ENCODE results near the gene ISCA1.

The ISCA1 gene

GRCh38 chr9:86326536-86326935 is 44.2 kb upstream of the ISCA1 start:
- Histone ChIP-seq H3K27ac (replicated peaks; ENCODE audit: low read length) (no peak overlapping the region), H3K4me1 (ENCODE audit: control insufficient read depth in 2 of 2, insufficient read depth in 1 of 2, low read depth in 1 of 2, low read length in 2 of 2) (peaks cover 0 to 3% of the 10 kb centered on the region in 2 donors), H2AFZ (ENCODE audit: low read length) (no peak overlapping the region), H2BK120ac (ENCODE audit: low read depth, low read length) (no peak overlapping the region), H3K18ac (ENCODE audit: low read length) (no peak overlapping the region), H4K91ac (ENCODE audit: low read depth, low read length, poor library complexity) (no peak overlapping the region), H3K4me2 (ENCODE audit: insufficient read depth, low read length, poor library complexity, severe bottlenecking) (no peak overlapping the region), H3K14ac (ENCODE audit: low read length) (no peak overlapping the region), H3K4ac (ENCODE audit: low read length) (no peak overlapping the region), H3K27me3 (ENCODE audit: control insufficient read depth in 3 of 3, insufficient read depth in 3 of 3, low read depth in 1 of 3, low read length in 3 of 3) (no peaks in the 10 kb centered on the region), H3K9me3 (replicated peaks in 1 of 2; ENCODE audit: control insufficient read depth in 2 of 2, insufficient read depth in 1 of 2, low read depth in 1 of 2, low read length in 2 of 2) (no peaks in the 10 kb centered on the region), H2BK5ac (ENCODE audit: low read length) (no peak overlapping the region), H3K9ac (ENCODE audit: low read depth, low read length, poor library complexity) (no peak overlapping the region), H3K4me3 (ENCODE audit: low read length in 2 of 2) (no peak overlapping the region), H4K8ac (ENCODE audit: low read depth, low read length) (no peak overlapping the region), H3K23ac (ENCODE audit: low read depth, low read length, poor library complexity) (no peak overlapping the region), H2BK15ac (ENCODE audit: low read length) (no peak overlapping the region), H3K36me3 (replicated peaks in 1 of 2; ENCODE audit: control insufficient read depth in 2 of 2, insufficient read depth in 2 of 2, low read length in 2 of 2) (peaks cover 14 to 86% of the 10 kb centered on the region in 2 donors), H2BK12ac (ENCODE audit: low read length) (no peak overlapping the region), H3K79me1 (ENCODE audit: low read depth, low read length) (no peaks in the 10 kb centered on the region), H2AK5ac (ENCODE audit: low read depth, low read length) (no peak overlapping the region)
- WGBS, 2 donors (ENCODE audit: extremely low coverage in 2 of 2, insufficient read length in 2 of 2, insufficient replicate concordance in 1 of 2), result no CpG with 5 or more reads among the region's 3 CpGs
- no peak for DNase-seq (ENCODE audit: low spot score)

- Histone ChIP-seq H2AFZ (ENCODE audit: low read length) (no peak overlapping the region), H3K4me3 (ENCODE audit: low read length in 2 of 2) (no peak overlapping the region), H2AK5ac (ENCODE audit: low read depth, low read length) (no peak overlapping the region), H3K9me3 (replicated peaks in 1 of 2; ENCODE audit: control insufficient read depth in 2 of 2, insufficient read depth in 1 of 2, low read depth in 1 of 2, low read length in 2 of 2) (no peaks in the 10 kb centered on the region), H3K27me3 (ENCODE audit: control insufficient read depth in 3 of 3, insufficient read depth in 3 of 3, low read depth in 1 of 3, low read length in 3 of 3) (no peaks in the 10 kb centered on the region), H3K23ac (ENCODE audit: low read depth, low read length, poor library complexity) (no peak overlapping the region), H4K8ac (ENCODE audit: low read depth, low read length) (no peak overlapping the region), H4K91ac (ENCODE audit: low read depth, low read length, poor library complexity) (no peak overlapping the region), H3K14ac (ENCODE audit: low read length) (no peak overlapping the region), H3K9ac (ENCODE audit: low read depth, low read length, poor library complexity) (no peak overlapping the region), H3K36me3 (replicated peaks in 1 of 2; ENCODE audit: control insufficient read depth in 2 of 2, insufficient read depth in 2 of 2, low read length in 2 of 2) (peaks cover 16 to 95% of the 10 kb centered on the region in 2 donors), H3K4ac (ENCODE audit: low read length) (no peak overlapping the region), H2BK15ac (ENCODE audit: low read length) (no peak overlapping the region), H3K4me2 (ENCODE audit: insufficient read depth, low read length, poor library complexity, severe bottlenecking) (no peak overlapping the region), H3K27ac (replicated peaks; ENCODE audit: low read length) (no peak overlapping the region), H3K4me1 (ENCODE audit: control insufficient read depth in 2 of 2, insufficient read depth in 1 of 2, low read depth in 1 of 2, low read length in 2 of 2) (peaks cover 0 to 3% of the 10 kb centered on the region in 2 donors), H2BK120ac (ENCODE audit: low read depth, low read length) (no peak overlapping the region), H2BK12ac (ENCODE audit: low read length) (no peak overlapping the region), H3K79me1 (ENCODE audit: low read depth, low read length) (no peaks in the 10 kb centered on the region), H2BK5ac (ENCODE audit: low read length) (no peak overlapping the region), H3K18ac (ENCODE audit: low read length) (no peak overlapping the region)
- no CpG with 5 or more reads among the region's 1 CpG for WGBS, 2 donors (ENCODE audit: extremely low coverage in 2 of 2, insufficient read length in 2 of 2, insufficient replicate concordance in 1 of 2)
- no peak for DNase-seq (ENCODE audit: low spot score)
Observed at GRCh38 chr9:86324901-86325300, 42.6 kb upstream of the ISCA1 start.

- no CpG with 5 or more reads among the region's 2 CpGs for WGBS, 2 donors (ENCODE audit: extremely low coverage in 2 of 2, insufficient read length in 2 of 2, insufficient replicate concordance in 1 of 2)
- Histone ChIP-seq H3K18ac (ENCODE audit: low read length) (no peak overlapping the region), H3K27ac (replicated peaks; ENCODE audit: low read length) (no peak overlapping the region), H2BK12ac (ENCODE audit: low read length) (no peak overlapping the region), H4K8ac (ENCODE audit: low read depth, low read length) (no peak overlapping the region), H2BK120ac (ENCODE audit: low read depth, low read length) (no peak overlapping the region), H3K4me3 (ENCODE audit: low read length in 2 of 2) (no peak overlapping the region), H3K9me3 (replicated peaks in 1 of 2; ENCODE audit: control insufficient read depth in 2 of 2, insufficient read depth in 1 of 2, low read depth in 1 of 2, low read length in 2 of 2) (no peaks in the 10 kb centered on the region), H3K36me3 (replicated peaks in 1 of 2; ENCODE audit: control insufficient read depth in 2 of 2, insufficient read depth in 2 of 2, low read length in 2 of 2) (peaks cover 16 to 96% of the 10 kb centered on the region in 2 donors), H3K4ac (ENCODE audit: low read length) (no peak overlapping the region), H2BK5ac (ENCODE audit: low read length) (no peak overlapping the region), H3K79me1 (ENCODE audit: low read depth, low read length) (no peaks in the 10 kb centered on the region), H4K91ac (ENCODE audit: low read depth, low read length, poor library complexity) (no peak overlapping the region), H2BK15ac (ENCODE audit: low read length) (no peak overlapping the region), H3K14ac (ENCODE audit: low read length) (no peak overlapping the region), H2AFZ (ENCODE audit: low read length) (no peak overlapping the region), H3K4me2 (ENCODE audit: insufficient read depth, low read length, poor library complexity, severe bottlenecking) (no peak overlapping the region), H3K23ac (ENCODE audit: low read depth, low read length, poor library complexity) (no peak overlapping the region), H3K9ac (ENCODE audit: low read depth, low read length, poor library complexity) (no peak overlapping the region), H2AK5ac (ENCODE audit: low read depth, low read length) (no peak overlapping the region), H3K27me3 (ENCODE audit: control insufficient read depth in 3 of 3, insufficient read depth in 3 of 3, low read depth in 1 of 3, low read length in 3 of 3) (no peaks in the 10 kb centered on the region), H3K4me1 (ENCODE audit: control insufficient read depth in 2 of 2, insufficient read depth in 1 of 2, low read depth in 1 of 2, low read length in 2 of 2) (peaks cover 0 to 3% of the 10 kb centered on the region in 2 donors)
- DNase-seq (ENCODE audit: low spot score), result no peak
Observed at GRCh38 chr9:86324308-86324707, 42.0 kb upstream of the ISCA1 start.

- Histone ChIP-seq H2BK15ac (ENCODE audit: low read length) (no peak overlapping the region), H3K4ac (ENCODE audit: low read length) (no peak overlapping the region), H3K9me3 (replicated peaks in 1 of 2; ENCODE audit: control insufficient read depth in 2 of 2, insufficient read depth in 1 of 2, low read depth in 1 of 2, low read length in 2 of 2) (no peaks in the 10 kb centered on the region), H2BK12ac (ENCODE audit: low read length) (no peak overlapping the region), H3K27me3 (ENCODE audit: control insufficient read depth in 3 of 3, insufficient read depth in 3 of 3, low read depth in 1 of 3, low read length in 3 of 3) (no peaks in the 10 kb centered on the region), H3K14ac (ENCODE audit: low read length) (no peak overlapping the region), H4K91ac (ENCODE audit: low read depth, low read length, poor library complexity) (no peak overlapping the region), H3K79me1 (ENCODE audit: low read depth, low read length) (no peaks in the 10 kb centered on the region), H3K4me1 (ENCODE audit: control insufficient read depth in 2 of 2, insufficient read depth in 1 of 2, low read depth in 1 of 2, low read length in 2 of 2) (peaks cover 0 to under 1% of the 10 kb centered on the region in 2 donors), H3K23ac (ENCODE audit: low read depth, low read length, poor library complexity) (no peak overlapping the region), H2BK5ac (ENCODE audit: low read length) (no peak overlapping the region), H4K8ac (ENCODE audit: low read depth, low read length) (no peak overlapping the region), H3K36me3 (replicated peaks in 1 of 2; ENCODE audit: control insufficient read depth in 2 of 2, insufficient read depth in 2 of 2, low read length in 2 of 2) (peaks cover 20 to 98% of the 10 kb centered on the region in 2 donors), H3K4me3 (ENCODE audit: low read length in 2 of 2) (no peak overlapping the region), H3K18ac (ENCODE audit: low read length) (no peak overlapping the region), H2AFZ (ENCODE audit: low read length) (no peak overlapping the region), H2AK5ac (ENCODE audit: low read depth, low read length) (no peak overlapping the region), H2BK120ac (ENCODE audit: low read depth, low read length) (no peak overlapping the region), H3K4me2 (ENCODE audit: insufficient read depth, low read length, poor library complexity, severe bottlenecking) (no peak overlapping the region), H3K9ac (ENCODE audit: low read depth, low read length, poor library complexity) (no peak overlapping the region), H3K27ac (replicated peaks; ENCODE audit: low read length) (no peak overlapping the region)
- no CpG with 5 or more reads among the region's 8 CpGs for WGBS, 2 donors (ENCODE audit: extremely low coverage in 2 of 2, insufficient read length in 2 of 2, insufficient replicate concordance in 1 of 2)
- DNase-seq (ENCODE audit: low spot score), result no peak
Observed at GRCh38 chr9:86322973-86323644, 40.8 kb upstream of the ISCA1 start.
